Esophagus squamous epithelium (tissue), 4 donors: ENCODE results near the gene KRT86.

Experiments used
- POLR2A ChIP-seq, 4 donors: fragments of 450-650 bp; IDR thresholded peaks; one replicate each; pipeline ENCODE4 v1.6.1; 2017; ENCODE audit warnings: antibody characterized with exemption in 4 of 4, mild to moderate bottlenecking in 4 of 4, moderate library complexity in 3 of 4
- TF ChIP-seq, protein P1 (sequence below), 6 experiments: fragments of 450-650 bp in 4 of 6; fragments of 200-600 bp in 2 of 6; sonication (generic) in 2 of 6; IDR thresholded peaks; one replicate each; pipeline ENCODE4 v1.5.1; 2016 to 2019; ENCODE audit warnings: antibody characterized with exemption in 6 of 6, mild to moderate bottlenecking in 4 of 6, moderate library complexity in 4 of 6

DNA sequence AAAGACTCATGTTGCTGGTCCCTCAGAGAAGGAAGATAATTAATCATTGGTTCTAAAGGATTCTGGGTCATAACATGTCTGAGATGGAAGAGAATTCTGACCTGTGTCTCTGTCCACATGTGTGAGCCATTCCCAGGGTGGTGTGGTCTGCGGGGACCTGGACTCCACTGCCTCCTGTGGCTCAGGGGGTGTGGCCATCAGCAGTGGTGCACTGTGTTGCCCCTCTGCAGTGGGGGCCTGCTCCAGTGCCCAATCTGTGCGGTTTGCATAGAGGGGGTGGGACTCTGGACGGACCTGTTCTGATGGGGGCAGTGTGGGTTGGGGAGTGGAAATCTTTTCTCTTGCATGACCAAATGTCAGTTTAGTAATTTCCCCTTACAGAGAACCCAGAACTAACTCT, 79.3 kb downstream of the KRT86 start:
- TF ChIP-seq, protein P1, sequence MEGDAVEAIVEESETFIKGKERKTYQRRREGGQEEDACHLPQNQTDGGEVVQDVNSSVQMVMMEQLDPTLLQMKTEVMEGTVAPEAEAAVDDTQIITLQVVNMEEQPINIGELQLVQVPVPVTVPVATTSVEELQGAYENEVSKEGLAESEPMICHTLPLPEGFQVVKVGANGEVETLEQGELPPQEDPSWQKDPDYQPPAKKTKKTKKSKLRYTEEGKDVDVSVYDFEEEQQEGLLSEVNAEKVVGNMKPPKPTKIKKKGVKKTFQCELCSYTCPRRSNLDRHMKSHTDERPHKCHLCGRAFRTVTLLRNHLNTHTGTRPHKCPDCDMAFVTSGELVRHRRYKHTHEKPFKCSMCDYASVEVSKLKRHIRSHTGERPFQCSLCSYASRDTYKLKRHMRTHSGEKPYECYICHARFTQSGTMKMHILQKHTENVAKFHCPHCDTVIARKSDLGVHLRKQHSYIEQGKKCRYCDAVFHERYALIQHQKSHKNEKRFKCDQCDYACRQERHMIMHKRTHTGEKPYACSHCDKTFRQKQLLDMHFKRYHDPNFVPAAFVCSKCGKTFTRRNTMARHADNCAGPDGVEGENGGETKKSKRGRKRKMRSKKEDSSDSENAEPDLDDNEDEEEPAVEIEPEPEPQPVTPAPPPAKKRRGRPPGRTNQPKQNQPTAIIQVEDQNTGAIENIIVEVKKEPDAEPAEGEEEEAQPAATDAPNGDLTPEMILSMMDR (IDR thresholded peaks at IDR 0.05): no peak
- no peak for TF ChIP-seq POLR2A (IDR thresholded peaks at IDR 0.05)
